ENCODE measurements around the gene ACTN1.

The ACTN1 gene

DNA sequence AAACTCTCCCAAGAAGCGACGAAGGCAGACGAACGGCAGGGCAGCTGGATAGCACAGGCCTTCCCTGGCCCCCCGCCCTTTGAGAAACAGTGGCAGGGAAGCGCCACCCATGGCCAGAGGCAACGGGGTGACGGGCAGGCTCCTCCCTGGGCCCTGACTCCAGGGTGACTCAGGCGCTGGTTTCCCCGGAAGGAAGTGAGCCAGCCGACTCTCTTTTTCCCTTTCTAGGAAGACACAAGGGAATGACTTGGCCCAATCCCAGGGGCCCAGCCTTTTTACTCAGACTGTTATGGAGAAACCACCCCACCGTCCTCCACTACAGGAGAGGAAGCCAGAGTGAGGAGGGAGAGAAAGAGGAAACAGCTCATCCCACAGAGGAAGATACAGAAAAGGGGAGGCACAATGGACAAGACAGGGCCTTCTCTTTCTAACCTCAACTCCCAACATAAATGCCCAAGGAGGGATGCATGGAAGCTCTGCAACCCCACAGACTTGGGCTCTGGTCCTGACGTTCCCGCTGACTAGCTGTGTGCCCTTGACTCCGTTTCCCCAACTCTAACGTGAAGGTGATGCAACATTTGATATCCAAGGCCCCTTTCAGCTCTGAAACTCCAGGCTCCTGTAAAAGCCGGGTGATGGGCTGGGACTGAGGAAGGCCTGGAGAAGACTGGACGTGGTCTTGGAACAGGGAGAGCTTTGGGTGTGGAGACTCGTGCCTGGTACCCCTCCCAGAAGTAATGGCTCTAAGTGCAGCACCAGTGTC, 27.9 kb downstream of the ACTN1 start:
- DNase-seq (ENCODE audit: low read depth) = peak; percentile 100

DNA sequence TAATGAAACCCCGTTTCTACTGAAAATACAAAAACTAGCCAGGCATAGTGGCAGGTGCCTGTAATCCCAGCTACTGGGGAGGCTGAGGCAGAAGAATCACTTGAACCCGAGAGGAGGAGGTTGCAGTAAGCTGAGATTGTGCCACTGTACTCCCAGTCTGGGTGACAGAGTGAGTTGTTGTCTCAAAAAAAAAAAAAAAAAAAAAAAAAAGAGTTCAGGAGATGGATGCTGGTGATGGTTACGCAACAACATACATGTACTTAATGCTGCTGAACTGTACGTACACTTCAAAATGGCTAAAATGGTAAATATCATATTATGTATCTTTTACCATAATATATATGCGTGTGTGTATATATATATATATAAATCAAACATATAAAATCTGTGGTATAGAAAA, 29.0 kb downstream of the ACTN1 start:
- peak; percentile 66 for DNase-seq (ENCODE audit: low read depth)

DNA sequence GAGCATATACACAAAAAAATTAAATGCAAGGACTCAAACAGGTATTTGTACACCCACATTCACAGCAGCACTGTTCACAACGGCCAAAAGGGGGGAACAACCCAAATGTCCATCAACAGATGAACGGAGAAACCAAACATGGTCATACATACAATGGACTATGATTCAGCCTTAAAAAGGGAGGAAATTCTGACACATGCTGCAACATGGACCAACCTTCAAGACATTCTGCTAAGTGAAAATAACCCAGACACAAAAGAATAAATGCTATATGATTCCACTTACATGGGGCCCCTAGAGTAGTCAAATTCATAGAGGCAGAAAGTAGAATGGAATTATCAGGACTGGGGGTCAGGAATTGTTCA, 29.5 kb downstream of the ACTN1 start:
- DNase-seq (ENCODE audit: low read depth) = no peak

DNA sequence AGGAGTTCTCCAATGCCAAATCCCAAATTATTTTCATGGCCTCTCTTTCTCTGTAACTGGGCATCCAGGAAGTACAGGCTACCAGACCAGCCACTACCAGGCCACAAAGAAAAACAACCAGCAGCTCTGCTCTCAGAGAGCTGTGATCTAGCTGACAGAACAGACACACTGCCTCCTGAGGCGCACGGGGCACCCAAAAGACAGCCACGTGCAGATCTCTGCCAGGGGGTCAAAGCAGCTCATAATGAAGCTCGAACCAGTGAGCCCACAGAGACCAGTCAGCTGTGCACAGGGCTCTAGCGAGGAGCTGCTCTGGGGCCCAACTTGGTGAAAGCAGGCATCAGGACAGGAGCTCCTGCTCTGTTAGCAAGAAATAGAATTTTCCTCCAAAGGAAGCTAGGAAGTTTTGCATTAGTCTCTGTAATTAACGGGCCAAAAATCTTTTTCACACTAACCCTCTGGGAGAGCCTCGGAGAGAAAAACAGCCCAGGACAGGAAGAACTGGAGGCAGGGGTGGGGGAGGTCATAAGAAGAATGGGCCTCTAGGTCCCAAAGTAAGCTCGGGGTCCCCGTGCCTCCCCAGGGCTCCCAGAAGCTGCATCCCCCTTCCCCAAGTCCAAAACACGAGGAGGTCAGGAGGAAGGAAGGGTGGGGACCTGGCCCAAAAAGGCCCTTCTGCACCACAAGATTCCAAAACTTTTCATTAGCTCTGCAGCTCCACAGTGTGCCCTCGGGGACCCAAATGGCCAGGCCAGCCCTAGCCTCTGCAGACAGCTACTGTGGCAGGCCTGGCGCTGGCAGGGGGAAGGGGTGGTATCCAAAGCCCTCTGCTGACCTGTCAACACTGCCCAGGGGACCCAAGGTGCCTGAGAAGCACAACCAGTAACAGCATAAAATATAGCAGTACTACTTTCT, 30.2 kb downstream of the ACTN1 start:
- DNase-seq (ENCODE audit: low read depth) = no peak

DNA sequence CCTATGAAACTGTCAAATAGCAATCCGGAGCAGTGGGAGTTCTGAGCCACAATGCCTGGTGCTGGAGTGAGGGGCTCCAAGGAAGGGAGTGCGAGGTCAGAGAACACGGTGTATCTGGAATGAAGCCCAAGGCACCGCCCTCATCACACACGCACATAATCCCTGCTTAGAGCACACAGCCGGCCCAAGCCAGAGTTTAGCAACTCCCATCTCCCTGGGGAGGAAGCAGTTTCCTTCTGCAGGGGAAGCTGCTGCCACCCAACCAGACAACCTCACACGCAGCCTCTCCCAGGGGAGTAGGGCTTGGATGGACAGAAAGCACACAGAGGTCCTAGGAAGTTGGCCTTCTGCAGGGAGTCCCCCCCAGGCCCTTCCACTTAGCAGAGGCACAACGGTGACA, 31.3 kb downstream of the ACTN1 start:
- DNase-seq (ENCODE audit: low read depth) = peak; percentile 61

DNA sequence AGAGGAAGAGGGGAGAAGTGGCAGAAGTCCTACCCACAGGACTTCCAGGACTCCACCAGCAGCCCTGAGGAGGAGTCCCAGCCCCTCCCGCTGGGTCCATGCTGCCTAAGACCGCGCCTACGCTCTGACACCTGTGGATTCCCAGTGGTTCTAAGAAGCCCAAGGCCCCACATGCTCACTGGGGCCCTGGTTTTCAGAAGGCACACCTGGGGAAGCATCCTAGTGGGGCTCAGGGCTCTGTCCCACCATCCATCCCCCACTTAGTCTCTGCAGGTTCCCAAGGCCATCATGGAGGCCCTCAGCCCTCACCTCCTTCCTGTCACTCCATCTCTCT, 32.6 kb downstream of the ACTN1 start:
- DNase-seq (ENCODE audit: low read depth) = no peak

DNA sequence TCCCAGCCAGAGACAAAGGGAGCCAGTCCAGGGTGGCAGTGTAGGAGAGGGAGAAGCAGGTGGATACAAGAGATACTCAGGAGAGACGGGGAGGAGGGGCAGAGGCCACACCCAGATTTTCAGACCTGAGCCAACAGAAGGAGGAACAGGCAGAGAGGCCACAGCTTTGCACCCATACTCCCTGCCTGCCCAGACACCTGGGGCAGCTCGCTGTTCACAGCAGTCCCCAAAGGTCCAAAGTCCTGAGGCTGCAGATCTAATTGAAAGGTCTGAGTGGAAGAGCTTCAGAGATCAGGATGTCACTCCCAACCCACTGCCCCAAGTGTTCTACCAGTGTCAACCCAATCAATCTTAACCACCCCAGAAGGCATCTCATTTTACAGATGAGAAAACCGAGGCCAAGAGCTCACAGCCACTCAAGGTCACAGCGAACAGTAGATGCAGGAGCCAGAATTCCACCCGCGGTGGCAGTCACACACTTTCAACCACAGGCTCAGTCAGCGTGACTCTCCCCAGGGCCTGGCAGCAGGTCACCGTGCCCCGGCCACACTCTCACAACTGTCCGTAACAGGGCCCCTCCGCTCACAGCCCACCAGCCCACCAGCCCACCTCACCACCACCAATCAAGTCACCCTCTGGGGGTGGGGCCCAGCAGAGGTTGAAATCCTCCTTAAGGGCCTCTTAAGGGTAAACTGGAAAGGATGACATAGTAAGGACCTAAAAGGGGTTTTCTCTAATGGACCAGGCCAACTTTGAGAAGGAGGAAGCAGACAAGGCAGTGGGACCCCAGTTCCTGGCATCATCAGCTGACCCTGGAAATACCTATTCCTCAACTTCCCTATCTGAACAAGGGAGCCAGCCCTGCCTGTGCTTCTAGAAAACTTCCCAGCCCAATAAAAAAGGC, 33.3 kb downstream of the ACTN1 start:
- no peak for DNase-seq (ENCODE audit: low read depth)

DNA sequence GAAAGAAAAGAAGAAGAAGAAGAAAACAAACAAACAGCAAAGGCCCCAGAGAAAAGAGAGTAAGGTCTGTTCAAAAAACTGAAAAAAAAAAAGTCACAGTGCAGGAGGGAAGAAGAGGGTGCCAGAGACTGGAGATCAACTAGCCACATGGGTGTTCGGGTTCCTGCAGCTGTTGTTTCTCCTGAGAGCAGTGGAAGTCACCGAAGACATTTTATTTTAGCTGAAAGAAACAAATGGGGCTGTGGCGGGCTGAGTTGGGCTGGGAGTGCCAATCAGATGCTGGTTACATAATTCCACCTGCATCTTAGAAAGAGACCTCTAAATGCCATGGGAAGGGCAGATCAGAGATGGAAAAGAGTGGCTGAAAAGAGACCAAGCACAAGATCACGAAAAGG, 33.9 kb downstream of the ACTN1 start:
- DNase-seq (ENCODE audit: low read depth) = no peak

DNA sequence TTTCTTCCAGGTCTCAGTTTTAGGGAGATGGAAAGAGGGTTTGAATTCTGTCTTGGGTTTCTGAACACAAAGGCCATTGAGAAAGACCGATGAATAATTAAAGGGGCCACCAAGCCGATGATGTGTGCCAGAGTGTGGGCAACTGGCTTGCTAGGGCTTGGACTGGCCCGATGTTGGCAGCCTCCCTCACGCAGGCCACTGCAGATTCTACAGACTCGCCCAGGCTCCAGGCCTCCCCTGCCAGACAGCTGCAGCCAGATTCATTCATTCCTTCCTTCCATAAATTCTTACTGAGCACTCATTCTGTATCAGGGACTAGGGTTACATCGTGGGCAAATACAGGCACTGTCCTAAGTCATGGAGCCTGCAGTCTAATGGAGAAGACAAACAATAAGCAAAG, 34.9 kb downstream of the ACTN1 start:
- no peak for DNase-seq (ENCODE audit: low read depth)

DNA sequence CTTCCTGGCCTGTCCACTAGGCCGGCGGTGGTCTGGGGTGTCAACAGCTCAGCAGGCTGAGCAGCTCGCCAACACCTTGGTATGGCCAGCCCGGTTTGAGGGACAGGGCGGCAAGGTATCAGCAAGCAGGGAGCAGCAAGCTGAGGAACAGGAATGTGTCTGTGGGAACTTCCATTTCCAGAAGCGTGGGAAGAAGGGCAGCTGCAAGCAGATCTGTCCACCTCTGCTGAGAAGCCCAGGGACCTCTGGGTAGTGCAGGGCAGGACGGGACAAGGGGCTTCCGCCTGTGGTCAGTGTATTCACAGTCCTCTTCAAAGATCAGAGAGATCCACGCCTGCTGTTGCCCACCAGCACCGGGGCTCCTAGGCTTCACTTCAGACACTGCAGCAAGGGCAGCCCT, 36.0 kb downstream of the ACTN1 start:
- no peak for DNase-seq (ENCODE audit: low read depth)

DNA sequence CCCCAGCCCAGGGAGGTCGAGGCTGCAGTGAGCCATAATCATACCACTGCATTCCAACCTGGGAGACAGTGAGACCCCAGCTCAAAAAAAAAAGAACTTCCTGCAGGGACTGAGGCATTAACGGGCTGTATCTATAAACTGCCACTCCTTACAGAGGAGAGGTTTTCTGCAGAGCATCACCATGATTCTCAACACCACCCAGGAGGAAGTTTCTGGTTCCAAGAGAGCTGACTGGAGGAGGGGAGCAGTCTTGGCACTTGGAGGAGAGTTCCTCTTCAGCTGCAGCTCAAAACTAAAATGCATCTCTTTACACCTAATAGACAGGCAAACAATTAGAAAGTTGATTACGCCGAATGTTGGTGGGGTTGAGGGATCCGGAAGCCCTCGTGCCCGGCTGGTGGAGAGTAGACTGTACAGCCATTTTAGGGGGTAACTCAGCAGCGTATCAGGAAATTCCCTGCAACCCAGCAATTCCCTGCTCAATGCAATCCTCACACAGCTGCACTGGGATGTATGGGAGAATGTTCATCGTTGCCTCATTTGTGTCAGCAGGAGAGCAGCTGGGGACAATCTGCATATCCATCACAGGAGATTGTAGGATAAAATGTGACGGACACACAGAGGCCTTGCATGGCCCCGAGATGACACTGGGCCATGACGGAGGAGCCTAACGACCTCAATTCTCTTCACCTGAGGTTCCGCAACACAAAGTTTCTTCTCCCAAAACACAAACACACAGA, 36.6 kb downstream of the ACTN1 start:
- DNase-seq (ENCODE audit: low read depth) = peak; percentile 46

DNA sequence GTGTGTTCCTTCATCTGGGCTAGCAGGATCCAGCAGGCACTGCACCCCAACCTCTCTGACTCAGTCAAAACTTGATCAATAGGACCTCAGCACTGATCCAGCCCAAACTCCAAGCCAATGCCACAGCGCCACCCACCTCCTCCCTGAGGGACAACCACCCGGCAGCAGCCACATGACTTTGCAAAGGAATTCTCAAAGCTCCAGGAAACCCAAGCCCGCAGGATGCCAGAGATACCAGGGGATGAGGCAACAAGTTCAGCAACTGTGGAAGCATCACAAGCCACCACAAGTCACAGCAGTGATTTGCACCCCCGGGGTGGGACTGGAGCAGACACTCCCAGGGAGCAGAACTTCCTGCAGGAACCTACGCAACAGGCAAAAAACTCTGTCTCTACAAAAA, 37.3 kb downstream of the ACTN1 start:
- DNase-seq (ENCODE audit: low read depth) = peak; percentile 99

DNA sequence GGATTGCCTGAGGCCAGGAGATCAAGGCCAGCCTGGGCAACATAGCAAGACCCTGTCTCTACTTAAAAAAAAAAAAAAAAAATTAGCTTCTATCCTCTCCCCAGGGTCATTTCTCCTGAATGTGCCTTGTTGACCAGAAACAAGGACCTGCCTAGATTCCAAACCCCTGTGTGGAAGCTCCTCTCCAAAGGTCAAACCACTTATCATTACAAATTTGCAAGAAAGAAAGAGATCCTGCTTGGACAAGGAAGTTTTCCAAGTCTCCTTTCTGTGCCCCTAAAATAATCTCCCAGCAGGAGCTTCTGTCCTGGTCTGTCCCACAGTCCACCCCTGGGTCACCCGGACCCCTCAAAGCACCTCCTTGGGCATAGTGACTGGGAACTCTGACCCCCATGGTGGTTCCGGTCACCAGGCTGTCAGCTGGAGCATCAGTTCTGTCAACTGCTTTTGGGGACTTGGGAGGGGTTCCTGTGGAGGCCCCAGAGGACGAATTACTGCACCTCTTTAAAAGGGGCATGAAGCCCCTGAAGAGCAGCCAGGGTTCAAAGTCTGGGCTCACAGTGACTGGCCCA, 38.4 kb downstream of the ACTN1 start:
- DNase-seq (ENCODE audit: low read depth) = peak; percentile 70

DNA sequence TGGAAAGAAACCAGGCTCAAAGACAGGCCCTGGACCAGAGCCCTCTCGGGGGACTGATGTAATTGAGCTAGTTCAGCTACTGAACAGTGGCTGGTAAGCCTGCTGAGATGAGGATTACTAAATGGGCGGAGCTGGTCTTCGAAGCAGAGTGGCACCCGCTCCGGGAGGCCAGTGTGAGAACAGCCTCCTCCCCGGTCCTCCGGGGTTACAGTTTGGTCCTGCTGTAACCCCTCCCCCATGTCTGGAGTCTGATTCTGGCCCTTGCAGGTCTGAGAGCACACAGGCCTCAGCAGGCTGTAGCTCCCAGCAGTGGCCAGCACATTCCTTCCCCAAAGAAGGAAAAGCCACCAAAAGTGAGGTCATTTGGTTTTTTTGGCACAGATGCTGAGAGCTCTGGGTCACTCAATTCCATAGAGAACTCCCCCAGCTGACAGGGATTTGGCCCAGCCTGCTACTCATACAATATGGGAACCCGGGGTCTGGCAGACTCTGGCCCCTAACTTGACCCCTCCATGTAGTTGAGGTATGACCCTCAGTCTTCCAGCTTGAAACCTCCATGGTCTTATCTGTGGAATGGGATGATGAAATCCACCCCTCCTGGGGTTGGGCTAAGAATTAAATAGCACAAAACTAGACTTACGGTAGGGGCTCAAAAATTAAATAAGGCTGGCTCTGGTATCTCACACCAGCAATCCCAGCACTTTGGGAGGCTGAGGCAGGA, 39.0 kb downstream of the ACTN1 start:
- peak; percentile 100 for DNase-seq (ENCODE audit: low read depth)

DNA sequence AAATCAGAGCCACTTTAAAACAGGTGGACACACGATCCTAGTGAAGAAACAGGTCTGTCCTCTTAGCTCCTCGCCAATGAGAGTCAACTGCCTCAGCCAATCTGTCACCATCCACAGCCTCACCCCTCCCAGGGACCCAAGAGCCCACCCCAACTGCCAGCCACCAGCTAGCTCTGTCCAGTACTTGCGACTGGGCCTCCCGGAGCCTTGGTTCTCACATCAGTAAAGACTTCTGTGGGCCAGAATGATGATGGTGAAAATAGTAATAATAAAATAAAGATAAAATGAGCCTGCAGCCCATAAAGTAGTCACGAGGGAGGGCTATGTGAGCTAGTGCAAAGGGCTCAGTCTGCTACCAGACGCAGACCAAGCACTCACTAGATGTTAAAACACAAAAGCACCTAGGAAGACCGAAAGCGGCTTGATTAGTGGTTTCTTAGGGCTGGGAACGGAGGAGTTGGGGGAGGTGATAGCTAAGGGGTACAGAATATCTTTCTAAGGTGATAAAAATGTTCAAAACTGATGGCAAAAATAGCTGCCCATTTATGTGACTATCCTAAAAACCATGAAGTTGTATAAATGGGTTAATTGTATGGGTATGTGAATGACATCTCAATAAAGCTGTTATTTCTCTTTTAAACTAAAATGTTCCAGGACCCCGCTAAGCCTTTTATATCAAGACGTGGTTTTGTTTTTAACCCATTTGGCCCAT, 39.8 kb downstream of the ACTN1 start:
- DNase-seq (ENCODE audit: low read depth) = no peak

DNA sequence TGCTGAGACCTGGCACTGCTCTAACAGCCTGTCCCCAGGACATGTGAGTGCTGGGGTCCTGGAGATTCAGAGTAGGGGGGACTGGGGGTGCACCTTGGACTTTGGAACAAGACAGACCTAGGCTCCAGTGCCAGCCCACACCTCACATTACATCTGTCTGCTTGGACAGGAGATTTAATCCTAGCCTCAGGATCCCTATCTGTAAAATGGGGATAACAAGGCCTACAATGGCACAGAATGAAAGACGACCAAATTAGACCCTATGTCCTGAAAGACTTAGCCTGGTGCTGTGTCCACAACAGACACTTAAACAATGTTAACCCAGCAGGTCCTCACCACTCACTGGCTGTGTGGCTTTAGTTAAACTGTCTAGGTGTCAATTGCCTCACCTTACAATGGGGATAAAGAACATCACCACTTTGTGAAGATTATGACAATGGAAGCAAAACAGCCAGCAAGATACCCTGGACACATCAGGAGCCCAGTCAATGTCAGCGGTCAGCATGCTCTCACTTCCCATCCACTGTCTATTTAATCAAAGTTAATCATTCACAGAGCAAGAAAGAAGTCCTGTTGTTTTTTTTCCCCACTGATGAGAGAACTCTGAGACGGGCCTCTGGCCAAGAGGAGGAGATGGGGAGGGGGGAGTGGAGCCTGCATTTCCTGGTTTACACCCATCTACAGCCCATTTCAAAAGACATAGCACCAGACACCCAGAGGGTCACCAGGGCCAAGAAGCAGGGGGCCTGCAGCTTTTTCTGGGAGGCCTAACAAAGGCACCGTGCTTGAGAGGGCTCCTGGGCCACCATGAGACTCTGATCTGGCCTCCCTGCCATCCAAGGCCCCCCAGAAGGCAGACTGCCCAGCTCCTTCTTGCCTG, 40.6 kb downstream of the ACTN1 start:
- DNase-seq (ENCODE audit: low read depth) = peak; percentile 73

DNA sequence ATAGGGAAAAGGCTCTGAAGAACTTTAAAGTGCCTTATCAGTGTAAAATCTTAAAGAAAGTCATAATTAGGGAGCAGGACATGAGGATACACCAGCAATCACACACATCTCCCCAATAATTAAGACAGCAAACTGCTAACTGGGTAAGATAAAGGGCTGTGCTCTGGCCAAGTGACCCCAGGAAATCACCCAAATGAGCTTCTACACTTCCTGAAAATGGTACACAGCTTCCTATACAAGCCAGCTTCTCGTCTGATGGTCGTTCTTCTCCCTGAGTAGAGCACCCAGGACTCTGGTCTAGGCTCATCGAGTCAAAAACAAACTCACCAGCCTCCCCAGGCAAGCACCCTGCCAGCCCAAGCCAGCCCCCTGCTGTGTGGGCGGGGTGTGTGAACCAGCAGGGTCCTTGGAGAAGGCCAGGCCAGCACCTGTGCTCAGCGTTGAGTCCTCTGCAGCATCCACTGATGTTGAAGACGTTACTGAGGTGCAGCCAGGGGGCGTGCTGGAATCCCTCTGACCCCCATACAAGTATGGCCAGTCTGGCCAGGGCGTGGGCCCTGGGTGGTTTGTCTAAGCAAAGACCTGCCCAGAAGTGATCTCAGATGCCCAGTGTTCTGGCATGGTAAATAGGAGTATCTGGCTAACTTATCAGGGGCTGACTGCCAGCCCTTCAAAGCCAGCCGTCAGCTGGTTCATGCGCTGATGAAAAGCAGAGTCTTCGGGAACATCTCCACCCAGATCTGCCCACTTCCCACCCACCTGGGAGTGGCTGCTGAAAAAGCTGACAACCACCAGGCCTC, 41.4 kb downstream of the ACTN1 start:
- no peak for DNase-seq (ENCODE audit: low read depth)

DNA sequence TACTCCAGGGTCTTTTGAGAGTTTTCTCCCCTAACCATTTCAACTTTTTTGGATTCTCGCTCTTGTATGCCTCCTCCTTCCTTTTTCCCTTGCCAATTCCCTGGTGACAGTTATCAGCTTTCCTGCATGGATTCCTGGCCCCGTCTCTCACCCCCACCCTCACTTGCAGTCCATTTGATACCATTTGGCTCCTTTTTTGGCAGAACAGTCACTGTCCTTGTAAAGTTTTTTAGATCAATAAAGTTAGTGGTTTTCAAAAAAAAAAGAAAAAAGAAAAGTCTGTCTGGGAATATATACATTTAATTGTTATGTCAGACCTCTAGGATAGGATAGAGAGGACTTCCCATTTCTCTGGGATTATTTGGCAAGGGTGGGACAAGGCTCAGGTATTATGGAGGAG, 42.1 kb downstream of the ACTN1 start:
- DNase-seq (ENCODE audit: low read depth) = no peak
